IPS DF 19.7 (cell line): ENCODE results near the gene ADTRP.

ENCODE experiments used
- DNase-seq: peaks from one replicate; pipeline ENCODE4 v3.0.0-alpha.2; 2013; ENCODE audit warnings: low read depth, low spot score

ADTRP gene, protein sequence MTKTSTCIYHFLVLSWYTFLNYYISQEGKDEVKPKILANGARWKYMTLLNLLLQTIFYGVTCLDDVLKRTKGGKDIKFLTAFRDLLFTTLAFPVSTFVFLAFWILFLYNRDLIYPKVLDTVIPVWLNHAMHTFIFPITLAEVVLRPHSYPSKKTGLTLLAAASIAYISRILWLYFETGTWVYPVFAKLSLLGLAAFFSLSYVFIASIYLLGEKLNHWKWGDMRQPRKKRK

DNA sequence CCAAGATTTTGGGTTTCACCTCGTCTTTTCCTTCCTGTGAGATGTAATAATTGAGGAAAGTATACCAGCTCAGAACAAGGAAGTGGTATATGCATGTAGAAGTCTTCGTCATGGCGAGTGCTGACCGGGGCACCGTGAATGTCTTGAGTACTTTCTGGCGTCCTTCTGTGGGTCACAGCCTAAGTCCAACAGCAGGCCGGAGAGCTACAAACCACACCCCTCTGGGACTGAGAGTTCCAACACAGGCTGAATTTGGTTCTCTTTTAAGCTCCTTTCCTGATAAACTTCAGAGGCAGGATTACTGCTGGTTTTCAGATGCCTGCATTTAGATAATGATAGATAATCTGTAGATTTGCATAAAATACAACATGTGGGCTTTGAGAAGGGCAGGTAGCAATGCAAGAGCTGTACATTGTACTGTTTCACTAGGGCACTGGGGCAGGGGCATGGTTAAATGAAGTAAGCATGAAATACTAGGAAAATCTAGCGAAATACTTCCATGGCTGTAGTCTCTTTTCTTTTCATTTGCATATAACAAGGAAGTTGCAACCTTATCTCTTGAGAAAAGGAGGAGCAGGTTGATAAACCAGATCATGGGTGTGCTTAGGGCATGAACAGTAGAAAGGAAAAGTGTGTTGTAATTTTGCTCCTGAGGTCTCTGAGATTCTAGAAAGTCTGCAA lies at the start of gene ADTRP:
Gene ADTRP (minus strand): TSS at position 156 of the 681 bp plus-strand sequence. CDS start 44 bp downstream, at position 112.
- no peak for DNase-seq

DNA sequence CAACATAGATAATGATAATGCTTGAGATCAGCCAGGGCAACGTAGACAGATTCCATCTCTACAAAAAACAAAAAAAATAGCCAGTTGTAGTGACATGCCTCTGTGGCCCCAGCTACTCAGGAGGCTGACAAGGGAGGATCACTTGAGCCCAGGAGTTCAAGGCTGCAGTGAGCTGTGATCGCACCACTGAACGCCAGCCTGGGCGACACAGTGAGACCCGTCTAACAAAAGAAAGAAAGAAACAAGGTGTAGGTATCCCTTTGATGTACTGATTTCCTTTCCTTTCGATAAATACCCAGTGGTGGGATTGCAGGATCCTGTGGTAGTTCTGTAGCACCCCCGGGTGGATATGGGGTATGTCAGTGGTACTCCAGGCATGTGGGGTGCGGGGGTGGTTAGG lies 48.2 kb upstream of the ADTRP start:
- no peak for DNase-seq

DNA sequence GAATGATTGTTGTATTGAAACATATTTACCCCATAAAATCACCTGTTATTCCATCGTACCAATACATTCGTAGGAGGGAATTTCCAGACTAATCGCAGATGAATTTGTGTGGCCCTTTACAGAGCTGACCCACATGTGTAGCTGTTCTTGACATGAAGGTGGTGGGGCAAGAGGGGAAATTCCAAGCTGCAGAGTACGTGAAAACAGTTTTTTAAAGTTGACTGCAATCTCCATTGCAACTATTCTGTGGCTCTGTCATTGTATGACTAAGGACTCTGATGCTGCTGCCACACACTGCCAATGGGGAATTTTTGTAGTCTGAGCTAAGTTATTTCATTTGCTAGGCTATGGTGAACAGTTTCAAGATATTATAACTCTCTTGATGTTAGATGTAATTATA lies 46.4 kb upstream of the ADTRP start:
- DNase-seq: no peak

DNA sequence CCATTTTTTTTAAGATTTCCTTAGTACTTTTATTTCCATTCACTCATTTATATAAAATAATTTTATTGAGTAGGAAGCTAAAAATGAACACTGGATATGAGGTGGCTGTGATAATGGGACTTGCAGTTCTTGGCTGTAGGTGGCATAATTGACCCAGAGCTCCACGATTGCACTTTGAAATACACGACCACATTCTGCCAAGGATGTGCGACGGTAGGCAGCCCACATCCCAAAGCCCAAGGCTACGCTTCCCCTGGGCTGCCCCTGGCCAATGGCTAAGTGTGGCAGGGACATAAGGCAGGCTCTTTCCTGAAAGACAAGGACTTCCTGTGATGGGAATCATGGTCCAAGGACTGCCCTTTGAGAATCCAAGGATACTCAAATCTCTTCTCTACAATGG lies 43.7 kb upstream of the ADTRP start:
- DNase-seq: no peak

DNA sequence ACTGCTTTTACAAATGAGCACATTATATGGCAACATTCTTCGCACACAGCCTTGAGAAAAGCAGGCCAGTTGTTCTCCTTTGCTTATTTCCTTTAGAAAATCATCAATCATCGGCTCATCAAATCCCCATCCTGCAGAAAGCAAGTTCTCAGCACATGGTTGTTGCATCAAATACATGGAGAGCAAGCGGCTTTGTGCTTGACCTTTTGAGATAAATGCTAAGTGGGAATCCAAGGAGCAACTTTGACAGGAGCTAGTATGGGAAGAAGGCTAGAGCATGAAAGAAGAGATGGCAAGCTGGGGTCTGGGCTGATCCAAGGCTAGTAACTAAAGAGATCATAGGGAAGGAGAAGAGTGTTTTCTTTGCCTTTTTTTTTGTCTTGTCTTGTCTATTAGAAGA lies 43.2 kb upstream of the ADTRP start:
- no peak for DNase-seq

DNA sequence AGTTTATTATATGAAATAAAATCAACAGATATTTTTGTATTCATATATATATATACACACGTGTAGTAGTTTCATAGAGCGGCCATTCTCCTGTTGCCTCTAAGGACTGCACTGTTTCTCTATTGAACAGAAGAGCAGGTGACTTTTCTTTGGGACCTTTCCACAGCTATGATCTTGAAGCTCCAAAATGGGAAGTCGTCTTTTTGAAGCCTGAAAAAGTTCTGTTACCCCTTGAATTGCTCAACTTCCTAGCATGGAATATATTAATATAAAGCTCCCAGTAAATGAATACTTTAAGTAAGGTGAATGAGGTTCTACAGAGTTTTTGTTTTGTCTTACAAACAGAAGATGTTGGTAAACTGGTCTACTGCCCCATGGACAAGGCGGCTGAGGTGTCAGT lies 42.2 kb upstream of the ADTRP start:
- DNase-seq: no peak

DNA sequence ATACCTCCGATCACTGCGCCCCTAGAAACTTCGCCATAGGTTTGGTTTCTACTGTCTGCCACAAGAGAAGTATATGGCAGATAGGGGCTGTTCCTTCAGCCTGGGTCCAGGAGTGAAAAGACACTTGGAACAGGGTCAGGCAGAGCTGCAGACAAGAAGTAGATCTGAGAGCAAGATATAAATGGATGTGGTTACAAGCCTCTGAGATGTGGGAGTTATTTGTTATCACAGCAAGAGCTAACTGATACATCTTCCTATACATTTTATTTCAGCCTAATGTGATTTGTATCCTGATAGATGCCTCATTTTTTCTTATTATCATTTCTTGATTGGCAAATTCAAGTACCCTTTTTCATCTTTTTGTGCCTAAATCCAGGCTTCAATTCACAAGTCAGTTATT lies 40.9 kb upstream of the ADTRP start:
- DNase-seq: no peak

DNA sequence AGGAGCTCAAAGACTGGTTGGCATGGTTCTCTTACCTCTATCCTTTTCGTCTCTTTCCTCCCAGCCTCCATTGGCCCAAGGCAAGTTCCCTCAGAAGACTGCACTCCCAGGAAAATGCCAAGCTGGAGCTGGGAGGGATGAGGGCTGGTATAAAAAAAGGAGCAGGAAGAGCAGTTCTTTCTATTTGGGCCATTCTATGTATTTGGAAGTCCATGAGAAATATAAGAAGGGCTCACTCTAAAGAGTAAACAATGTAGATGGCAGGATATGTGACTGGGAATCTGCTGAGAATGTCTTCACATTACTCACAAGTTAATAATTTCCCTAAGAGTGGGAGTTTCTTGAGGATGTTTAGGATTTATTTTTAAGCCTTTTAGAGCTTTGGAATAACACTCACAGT lies 36.6 kb upstream of the ADTRP start:
- DNase-seq: no peak

DNA sequence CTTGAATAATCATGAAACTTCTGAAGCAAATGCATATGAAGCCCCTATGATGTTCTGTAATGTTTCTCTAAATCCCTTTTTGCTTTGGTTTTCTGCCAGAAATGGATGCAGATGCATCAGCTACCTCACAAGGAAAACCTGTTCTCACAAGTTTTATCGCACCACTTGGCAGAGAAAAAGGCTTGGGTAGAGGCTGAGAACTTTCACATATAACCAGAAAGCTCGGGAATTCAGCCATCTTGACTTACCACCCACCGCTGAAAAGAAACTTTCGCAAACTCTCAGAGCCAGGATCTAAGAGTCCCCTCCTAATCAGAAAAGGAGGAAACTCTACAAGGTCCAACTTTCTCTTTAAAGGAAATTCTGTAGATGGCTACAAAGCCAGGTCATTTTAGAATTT lies 36.2 kb upstream of the ADTRP start:
- DNase-seq: no peak

DNA sequence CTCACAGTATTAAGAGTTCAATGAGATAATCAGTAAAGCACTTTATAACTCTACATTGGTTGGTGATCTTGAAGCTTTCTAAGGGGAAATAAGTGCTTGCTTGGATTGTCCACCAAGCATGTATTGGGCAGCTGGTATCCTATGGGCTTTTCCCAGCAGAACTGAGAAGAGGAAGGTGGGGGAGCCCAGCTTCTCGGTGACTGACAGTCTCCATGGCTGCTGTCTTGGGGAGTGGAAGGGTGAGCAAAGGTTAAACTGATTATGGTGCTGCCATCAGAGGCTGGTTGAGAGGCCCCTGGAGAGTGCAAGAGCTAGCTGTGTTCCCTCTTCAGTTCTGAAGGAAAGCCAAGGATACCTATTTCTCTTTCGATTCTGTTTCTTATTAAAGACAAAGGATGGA lies 35.5 kb upstream of the ADTRP start:
- no peak for DNase-seq

DNA sequence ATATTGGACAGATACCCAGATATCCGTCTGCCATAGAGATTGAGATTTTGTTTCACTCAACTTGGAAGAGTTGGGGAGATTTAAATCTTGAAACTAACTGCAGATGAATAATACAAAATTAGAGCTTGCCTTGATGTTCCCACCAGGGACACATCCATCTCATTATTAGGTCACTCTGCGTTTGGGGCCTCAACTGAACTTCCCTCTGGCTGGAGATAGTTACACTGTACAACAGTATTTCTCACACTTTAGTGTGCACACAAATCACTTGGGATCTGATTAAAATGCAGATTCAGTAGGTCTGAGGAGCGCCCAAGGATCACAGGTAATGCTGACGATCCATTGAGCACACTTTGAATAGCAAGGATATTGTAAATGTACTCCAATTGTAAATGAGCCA lies 35.0 kb upstream of the ADTRP start:
- DNase-seq: no peak

DNA sequence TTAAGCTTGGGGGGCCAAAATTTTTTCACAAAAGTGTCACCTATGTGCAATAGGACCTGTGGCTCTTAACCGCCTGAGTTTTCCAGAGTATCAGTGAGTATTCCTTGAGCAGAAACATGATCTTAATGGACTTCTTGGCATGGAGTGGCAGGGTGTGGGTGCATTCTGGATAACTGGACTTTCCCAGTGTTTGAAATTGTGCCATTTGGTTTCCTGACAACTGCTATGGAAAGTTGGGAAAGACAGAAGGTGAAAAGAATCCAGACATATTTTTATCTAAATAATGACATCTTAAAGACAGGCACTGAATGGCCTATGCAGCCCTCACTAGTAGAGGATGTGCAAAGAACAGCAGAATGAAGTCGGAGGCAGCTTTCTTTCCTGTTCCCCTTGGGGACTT lies 34.3 kb upstream of the ADTRP start:
- no peak for DNase-seq

DNA sequence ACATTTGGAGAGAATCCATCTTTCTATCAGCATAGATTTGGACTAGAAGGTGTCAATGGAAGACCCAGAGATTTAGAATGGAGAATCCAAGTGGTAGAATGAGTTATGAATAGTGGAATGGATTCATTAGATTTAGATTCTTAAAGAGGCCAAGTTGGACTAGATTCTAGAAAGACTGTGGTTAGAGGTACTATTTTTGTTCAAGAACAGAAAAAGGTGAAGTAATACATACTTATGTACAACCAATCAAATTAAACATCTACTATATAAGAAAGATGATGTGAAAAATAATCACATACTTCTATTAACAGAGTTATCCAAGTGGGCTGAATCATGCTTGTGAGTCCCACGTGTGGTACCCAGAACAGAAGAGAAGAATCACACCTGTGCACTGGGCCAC lies 33.8 kb upstream of the ADTRP start:
- DNase-seq: no peak

DNA sequence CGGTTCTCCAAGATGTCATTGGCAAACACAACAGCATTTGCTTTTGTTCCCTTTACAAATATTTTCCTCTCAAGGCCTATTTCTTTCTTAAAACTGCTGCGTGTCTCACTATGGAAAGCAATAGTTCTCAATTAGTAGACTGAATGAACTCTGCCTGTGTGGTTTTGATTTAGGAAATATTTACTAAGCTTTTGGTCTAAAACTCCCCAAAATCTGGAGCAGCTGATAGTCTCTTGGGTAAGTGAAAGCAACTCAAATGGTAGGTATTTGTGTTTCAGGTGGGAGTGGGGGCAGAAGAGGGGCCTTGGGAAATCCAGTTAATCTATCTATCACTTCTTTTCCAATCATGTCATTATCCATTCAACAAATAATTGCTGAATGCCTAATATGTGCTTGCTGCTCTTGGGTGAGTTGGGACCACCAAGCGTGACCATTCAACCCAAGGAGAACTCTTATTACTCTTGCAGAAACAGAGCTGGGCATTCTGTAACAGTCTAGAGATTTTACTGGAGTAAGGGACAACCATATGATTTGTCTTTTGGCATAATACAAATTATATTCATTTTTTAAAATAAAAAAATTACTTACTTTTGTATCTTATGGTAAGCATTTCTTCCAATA lies 33.2 kb upstream of the ADTRP start:
- no peak for DNase-seq

DNA sequence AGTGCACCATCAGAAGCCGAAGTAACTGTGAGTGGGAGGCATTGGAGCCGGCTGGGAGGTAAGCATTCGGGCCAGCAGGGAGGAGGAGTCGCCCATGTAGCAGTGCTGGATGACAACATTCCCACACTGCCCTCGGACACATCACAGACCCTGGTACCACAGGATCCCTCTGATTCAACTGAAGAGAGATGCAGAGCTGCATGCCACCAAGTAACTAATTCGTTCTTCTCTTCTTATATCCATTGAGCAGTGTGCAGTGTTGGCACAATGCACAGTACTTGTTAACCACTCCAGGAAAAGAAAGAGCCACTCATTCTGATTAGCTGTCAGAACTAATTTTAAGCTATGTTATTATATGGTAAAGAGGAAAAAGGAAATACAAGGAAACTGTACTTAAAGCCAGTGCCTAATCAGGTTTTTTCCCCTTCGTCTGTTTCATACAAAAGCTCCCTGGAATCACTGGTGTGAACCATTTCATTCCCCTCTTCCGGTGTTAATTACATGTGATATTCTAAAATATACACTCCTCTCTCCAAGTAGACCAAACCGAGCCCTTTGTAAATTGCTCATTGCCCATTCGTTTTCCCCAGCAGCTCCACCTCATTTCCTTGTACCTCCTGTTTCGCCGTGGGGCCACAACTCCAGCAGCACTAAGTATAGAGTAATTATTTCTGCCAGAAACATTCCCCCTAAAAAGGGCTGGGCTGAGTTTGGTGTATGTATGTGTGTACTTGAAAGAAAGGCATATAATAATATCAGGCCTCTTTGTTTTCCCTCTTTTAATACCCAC lies 32.4 kb upstream of the ADTRP start:
- DNase-seq: no peak

DNA sequence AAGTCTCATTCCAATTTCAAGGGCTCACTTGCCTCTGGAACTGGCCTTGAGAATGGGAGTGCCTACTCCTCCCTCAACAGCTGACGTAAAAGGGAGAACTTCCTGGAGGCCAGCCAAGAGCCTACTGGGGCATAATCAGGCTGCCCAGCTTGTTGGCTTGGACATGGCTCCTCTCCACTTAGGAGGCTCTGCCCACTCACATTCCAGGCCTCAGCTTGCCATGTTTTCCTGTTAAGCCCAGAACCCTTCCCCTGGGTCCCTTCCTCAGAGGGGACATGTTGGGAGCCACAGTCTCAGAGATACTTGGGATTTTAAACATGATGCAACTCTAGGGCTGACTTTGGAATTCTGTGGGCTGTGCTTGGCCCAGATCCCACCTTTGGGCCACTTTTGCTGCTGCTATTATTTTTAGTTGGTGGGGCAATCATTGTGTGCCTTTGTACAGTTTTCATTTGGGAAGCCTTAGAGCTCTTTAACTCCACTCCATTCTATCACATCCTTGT lies 31.5 kb upstream of the ADTRP start:
- DNase-seq: no peak

DNA sequence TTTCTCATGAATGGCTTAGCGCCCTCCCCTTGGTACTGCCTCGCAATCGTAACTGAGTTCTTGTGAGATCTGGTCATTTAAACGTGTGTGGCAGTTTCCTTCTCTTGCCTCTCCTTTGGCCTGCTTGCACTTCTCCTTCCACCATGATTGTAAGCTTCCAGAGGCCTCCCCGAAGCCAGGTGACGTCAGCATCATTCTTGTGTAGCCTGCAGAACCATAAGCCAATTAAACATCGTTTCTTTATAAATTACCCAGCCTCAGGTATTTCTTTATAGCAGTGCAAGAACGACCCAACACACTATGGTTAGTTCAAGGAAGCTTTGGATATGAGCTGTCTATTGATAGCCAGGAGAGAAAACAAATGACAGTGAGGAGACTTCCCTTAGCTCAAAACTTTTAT lies 29.5 kb upstream of the ADTRP start:
- DNase-seq: no peak

DNA sequence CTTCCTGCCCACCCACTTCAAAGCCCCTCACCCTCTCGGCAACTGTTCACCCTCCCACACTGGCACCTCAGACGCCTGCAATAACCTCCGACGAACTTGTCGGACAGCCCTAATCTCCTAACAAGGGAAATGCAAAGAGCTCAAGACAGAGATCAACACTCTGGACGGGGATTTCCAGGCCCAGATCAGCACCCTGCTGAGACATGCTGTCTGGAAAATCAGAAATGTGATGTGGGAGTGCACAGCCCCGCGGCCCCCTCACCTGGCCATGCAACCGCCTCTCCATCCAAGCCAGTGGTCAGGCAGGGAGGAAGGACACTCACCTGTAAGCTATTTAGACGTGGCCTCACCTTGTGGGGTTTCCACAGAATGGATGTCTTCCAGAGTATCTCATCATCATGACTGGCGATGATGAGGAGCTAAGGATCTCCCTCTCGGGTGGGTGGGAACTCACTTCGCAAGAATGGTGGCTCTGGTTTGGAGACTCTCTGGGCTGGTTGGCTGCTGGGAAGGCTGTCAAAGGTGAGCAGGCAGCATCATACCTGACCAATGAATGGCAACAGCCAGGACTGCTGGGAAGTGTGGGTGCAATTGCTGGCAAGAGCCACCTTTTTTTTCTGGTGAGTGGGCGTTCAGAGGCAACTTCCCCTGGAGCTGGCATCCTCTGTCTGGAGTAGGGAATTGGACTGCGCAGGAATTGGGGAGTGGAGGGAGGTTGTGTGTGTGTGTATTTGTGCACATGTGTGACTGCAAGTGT lies 28.1 kb upstream of the ADTRP start:
- no peak for DNase-seq

DNA sequence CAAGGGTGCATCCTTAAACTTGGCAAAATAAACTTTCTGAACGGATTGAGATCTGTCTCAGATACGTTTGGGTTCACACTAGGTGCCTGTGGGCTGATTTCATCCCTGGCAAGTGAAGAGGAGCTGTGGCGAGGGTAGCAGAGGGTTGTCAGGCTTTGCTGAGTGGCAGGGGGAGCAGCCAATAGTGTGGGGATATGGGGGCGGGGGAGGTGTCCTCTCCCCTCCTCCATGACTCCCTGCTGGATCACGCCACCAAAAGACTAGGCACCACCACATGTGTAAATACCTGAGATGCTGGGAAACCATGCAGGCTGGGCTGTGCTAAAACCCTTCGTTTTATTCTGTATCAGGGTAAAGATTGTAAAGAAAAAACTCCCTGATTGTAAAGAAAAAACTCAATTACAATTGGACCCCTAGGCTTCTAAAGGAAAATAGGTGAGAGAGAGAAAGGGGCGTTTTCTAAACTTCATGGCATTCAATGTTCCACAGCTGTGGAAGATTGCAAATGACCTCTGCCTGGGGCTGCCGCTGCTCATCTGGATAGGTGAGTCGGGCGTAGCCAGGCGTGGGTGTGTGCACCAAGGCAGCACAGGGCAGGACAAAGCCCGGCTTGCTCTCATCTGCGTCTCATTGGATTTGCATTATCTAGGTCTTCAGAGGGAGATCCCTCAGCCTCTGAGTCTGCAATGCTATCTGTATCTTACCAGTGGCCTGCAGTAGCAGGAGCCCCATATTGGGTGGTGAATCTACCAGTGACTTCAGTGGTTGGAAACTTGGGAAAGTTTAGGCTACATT lies 26.9 kb upstream of the ADTRP start:
- no peak for DNase-seq

DNA sequence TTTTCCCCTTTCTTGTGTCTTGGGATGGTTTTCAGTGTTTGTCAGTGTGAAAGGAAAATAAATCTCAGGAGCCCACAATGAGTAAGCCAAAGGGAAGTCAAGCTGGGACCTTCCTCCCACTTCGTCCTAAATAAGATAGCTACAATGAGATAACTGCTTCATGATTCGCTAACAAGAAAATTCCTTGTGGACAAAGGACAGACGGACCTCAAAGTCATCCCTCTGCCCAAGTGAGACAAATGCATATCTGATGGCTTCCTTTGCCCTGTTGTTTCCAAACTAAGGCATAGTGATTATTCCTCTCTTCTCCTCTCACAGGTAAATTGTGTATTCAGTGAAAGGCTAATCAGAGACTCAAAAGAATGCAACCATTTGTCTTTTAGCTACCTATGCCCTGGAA lies 26.1 kb upstream of the ADTRP start:
- no peak for DNase-seq

DNA sequence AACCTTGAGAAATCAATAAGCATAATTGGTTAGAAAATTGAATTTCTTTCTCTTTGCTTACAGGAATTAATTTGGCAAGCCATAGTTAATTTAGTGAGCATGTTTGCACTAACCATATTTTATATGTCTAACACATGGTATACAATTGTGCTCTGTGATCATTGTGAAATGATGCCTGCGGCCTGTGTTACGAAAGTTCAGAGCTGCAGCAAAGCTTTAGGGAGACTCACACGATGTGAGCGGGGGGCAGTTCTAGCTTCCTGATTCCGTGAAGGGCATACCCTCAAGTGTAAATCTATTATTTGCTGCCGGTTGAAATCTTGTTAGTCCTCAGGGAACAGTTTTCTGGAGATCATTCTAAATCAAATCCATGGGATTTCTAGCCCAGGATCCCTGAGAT lies 25.5 kb upstream of the ADTRP start:
- no peak for DNase-seq
